Peyer's patch (tissue), 4 donors: ENCODE results near the gene RRAGB.
"Not testable (repeated sequence)": the region's sequence is repeated elsewhere in the genome, so short reads cannot be mapped to it uniquely, and the experiment has no call there.

Experiments
- POLR2A ChIP-seq, 2 donors: fragments of 450-650 bp; IDR thresholded peaks; one replicate each; pipeline ENCODE4 v1.5.1; 2017; ENCODE audit warnings: antibody characterized with exemption in 2 of 2, mild to moderate bottlenecking in 2 of 2, moderate library complexity in 2 of 2
- TF ChIP-seq, protein P1 (sequence below), 6 experiments: fragments of 450-650 bp in 4 of 6; fragments of 200-600 bp in 2 of 6; sonication (generic) in 1 of 6; IDR thresholded peaks; one replicate each; pipeline ENCODE4 v1.5.1; 2017 to 2019; ENCODE audit warnings: antibody characterized with exemption in 6 of 6, mild to moderate bottlenecking in 3 of 6, moderate library complexity in 1 of 6

DNA sequence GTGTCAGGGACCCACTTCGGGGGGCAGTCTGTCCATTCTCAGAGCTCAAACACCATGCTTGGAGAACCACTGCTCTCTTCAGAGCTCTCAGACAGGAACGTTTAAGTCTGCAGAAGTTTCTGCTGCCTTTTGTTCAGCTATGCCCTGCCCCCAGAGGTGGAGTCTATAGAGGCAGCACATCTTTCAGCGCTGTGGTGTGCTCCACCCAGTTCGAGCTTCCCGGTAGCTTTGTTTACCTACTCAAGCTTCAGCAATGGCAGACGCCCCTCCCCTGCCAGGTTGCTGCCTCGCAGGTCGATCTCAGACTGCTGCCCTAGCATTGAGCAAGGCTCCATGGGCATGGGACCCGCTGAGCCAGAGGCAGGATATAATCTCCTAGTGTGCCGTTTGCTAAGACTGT lies 29.0 kb upstream of the RRAGB start:
- TF ChIP-seq, protein P1, sequence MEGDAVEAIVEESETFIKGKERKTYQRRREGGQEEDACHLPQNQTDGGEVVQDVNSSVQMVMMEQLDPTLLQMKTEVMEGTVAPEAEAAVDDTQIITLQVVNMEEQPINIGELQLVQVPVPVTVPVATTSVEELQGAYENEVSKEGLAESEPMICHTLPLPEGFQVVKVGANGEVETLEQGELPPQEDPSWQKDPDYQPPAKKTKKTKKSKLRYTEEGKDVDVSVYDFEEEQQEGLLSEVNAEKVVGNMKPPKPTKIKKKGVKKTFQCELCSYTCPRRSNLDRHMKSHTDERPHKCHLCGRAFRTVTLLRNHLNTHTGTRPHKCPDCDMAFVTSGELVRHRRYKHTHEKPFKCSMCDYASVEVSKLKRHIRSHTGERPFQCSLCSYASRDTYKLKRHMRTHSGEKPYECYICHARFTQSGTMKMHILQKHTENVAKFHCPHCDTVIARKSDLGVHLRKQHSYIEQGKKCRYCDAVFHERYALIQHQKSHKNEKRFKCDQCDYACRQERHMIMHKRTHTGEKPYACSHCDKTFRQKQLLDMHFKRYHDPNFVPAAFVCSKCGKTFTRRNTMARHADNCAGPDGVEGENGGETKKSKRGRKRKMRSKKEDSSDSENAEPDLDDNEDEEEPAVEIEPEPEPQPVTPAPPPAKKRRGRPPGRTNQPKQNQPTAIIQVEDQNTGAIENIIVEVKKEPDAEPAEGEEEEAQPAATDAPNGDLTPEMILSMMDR (IDR thresholded peaks at IDR 0.05), result not testable (repeated sequence)
- TF ChIP-seq POLR2A (IDR thresholded peaks at IDR 0.05), result not testable (repeated sequence)
